Measurements from ENCODE around the gene KIF1B. TPM values are rescaled to one million over a fixed set of nuclear protein-coding genes. Genes with fewer than 3 reads are reported as not detected.

KIF1B gene
- total RNA-seq, 6 experiments from 2014 or later: 21.7 to 29.4 (median 23.2) TPM

DNA sequence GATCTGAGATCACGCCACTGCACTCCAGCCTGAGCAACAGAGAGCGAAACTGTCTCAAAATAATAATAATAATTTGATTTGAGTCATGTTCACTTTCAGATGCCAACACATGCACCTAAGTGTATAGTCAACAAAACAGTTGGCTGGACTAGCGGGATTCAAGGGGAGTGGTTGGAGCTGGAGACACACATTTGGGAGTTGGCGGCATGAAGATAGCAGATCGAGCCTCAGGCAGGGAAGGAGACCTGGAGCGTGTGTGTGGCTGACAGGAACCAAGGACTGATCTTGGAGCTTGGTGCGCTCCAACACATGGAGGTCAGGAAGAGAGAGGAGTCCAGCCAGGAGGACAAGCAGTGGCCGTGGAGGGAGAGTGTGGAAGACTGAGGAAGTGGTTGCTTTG is 173.8 kb downstream of the KIF1B start:
- 85% methylated on average over 6 of the region's 8 CpGs for WGBS (ENCODE audit: insufficient coverage, low coverage, low lambda C conversion rate, missing lambda C conversion rate)
- intact Hi-C loops (cut with DNase I): no loop called here
- Histone ChIP-seq H3K4me1 (peaks cover 0 to 26% (median 9%) of the 10 kb centered on the region in 4 donors), H3K9me3 (no peaks in the 10 kb centered on the region), H3K27me3 (no peaks in the 10 kb centered on the region), H3K4me3 (no peak overlapping the region), H3K27ac (no peak overlapping the region), H3K36me3 (no peaks in the 10 kb centered on the region)
- no peak for TF ChIP-seq CTCF (IDR thresholded peaks at IDR 0.05)
- DNase-seq (no peak), ATAC-seq (no peak)

DNA sequence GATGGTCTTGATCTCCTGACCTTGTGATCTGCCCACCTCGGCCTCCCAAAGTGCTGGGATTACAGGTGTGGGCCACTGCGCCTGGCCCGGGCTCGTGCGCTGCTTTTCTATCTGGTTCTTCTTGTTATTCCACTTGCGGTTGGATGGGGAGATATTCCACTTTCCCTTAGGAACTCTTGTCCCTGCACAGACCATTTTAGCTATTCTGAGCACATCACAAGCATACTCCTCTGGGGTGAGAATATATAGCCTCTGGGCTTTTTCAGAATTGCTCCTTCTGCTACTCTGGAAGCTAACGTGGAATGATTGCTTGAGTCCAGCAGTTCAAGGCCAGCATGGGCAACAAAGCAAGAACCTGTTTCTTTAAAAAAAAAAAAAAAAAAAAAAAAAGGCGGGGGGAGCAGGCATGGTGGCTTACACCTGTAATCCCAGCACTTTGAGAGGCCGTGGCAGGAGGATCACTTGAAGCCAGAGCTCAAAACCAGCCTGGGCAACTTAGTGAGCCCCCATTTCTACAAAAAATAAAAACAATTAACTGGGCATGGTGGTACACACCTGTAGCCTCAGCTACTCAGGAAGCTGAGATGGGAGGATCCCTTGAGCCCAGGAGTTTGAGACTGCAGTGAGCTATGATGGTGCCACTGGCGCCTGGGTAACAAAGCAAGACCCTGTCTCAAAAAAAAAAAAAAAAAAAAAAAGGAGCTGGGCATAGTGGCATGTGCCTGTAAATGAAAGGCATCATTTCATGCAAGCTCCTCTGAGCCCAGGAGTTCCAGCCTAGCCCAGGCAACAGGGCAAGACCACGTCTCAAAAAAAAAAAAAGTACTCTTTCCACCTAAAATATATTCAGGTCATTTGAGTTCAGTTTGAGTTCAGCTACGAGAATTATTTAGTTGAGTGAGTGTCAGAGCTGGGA is 176.6 kb downstream of the KIF1B start:
- no peak for DNase-seq

DNA sequence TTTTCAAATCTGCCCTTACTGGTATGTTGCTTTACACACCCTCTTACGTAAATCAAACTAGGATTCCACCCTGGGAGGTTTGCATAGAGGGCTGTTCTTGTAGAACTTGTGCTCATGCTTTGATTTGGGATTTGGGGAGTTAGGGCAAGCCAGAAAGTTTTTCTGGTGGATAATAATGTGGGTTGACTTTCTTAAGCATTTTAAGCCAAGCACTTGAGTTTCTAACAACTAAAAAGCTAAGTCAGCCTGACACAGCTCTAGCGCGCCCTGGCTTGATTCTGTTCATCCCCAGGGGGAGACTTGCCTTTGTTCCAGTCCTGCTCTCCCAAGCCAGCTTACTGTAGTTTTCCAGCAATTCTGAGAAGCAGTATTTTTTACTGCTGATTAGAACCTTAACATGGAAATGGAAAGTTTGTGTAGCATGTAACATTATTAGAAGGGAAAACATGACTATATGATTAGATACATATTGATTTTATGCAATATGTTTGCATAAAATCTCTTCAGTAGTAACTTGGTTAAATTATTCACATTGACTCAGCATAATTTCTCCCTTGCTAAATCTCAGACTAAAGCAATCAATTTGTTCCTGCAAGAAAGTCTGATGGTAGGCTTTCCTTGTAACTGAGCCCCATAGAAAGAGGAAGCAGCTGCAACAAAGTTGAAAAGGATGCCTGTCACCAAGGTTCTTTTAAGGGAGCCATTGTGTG is 177.5 kb downstream of the KIF1B start:
- Histone ChIP-seq H3K4me3 (peak overlapping the region in 1 of 3 donors; percentile 9), H3K9me3 (no peaks in the 10 kb centered on the region), H3K27ac (peak overlapping the region in 2 of 3 donors; percentile 10 to 64), H3K4me1 (peaks cover 0 to 26% (median 9%) of the 10 kb centered on the region in 4 donors), H3K27me3 (no peaks in the 10 kb centered on the region), H3K36me3 (no peaks in the 10 kb centered on the region)
- ATAC-seq (peak; percentile 30 to 82 (median 66)), DNase-seq (no peak)
- TF ChIP-seq CTCF (IDR thresholded peaks at IDR 0.05) (no peak), POLR2A (IDR thresholded peaks at IDR 0.05) (no peak)
- intact Hi-C loops (cut with DNase I): no loop called here
- 58% methylated on average over 3 of the region's 3 CpGs for WGBS (ENCODE audit: insufficient coverage, low coverage, low lambda C conversion rate, missing lambda C conversion rate)

More for the DNA sequence above, 176.6 kb downstream of the KIF1B start:
- no peaks in the 10 kb centered on the region for H3K36me3 ChIP-seq
- no peak for ATAC-seq
- TF ChIP-seq POLR2A (IDR thresholded peaks at IDR 0.05) (no peak), CTCF (IDR thresholded peaks at IDR 0.05) (no peak)
- no peaks in the 10 kb centered on the region for H3K9me3 ChIP-seq
- intact Hi-C loops (cut with DNase I): no loop called here
- peaks cover 0 to 26% (median 9%) of the 10 kb centered on the region in 4 donors for H3K4me1 ChIP-seq
- no peaks in the 10 kb centered on the region for H3K27me3 ChIP-seq
- no peak overlapping the region for H3K4me3 ChIP-seq
- peak overlapping the region in 1 of 3 donors; percentile 64 for H3K27ac ChIP-seq
- WGBS (ENCODE audit: insufficient coverage, low coverage, low lambda C conversion rate, missing lambda C conversion rate): 79% methylated on average over 11 of the region's 12 CpGs

DNA sequence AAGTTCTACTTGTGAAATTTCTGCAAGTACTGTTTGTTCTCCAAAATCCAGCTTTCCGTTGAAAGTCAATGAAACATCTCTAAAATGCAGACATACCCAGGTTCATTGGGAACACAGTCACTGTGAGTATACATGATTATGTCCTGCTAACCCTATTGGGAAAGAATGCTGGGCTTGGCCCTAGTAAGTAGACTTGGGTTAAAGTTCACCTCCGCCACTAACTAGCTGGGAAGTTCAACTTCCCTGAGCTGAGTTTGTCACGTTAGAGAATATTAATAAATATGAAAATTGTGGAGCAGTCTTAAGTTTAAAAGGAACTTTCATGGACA is 178.0 kb downstream of the KIF1B start:
- WGBS (ENCODE audit: insufficient coverage, low coverage, low lambda C conversion rate, missing lambda C conversion rate): 25% methylated on average over 3 of the region's 3 CpGs
- intact Hi-C loops (cut with DNase I): no loop called here
- Histone ChIP-seq H3K4me1 (peaks cover 0 to 26% (median 9%) of the 10 kb centered on the region in 4 donors), H3K27me3 (no peaks in the 10 kb centered on the region), H3K4me3 (no peak overlapping the region), H3K36me3 (no peaks in the 10 kb centered on the region), H3K27ac (peak overlapping the region in 1 of 3 donors; percentile 64), H3K9me3 (no peaks in the 10 kb centered on the region)
- peak; percentile 84 to 87 (median 86) for ATAC-seq
- no peak for DNase-seq
- TF ChIP-seq POLR2A (IDR thresholded peaks at IDR 0.05): no peak
- no peak for TF ChIP-seq CTCF (IDR thresholded peaks at IDR 0.05)

Measured in right lobe of liver (tissue), 6 donors.